ENCODE results near the gene PMPCA.

DNA sequence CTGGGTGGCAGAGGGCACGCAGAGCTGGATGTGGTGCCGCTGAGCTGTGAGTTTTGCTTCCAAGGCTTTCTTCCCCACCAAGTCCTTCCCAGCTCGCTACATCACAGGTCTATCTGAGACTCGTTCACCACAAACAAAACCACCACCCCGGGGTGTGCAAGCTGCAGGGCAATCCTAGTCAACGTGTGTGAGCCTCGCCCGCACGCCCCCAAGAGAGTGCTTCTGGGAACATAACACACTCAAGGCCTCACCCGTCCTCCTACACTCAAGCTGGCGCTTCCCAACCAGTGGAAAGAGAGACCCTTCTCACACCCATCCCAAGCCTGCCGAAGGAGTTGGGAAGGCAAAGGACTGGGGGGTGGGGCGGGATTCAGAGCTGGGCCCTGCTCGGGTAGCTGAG, 21.1 kb upstream of the PMPCA start:
- TF ChIP-seq JUND (IDR thresholded peaks at IDR 0.05), result no peak
- TF ChIP-seq, protein P1, sequence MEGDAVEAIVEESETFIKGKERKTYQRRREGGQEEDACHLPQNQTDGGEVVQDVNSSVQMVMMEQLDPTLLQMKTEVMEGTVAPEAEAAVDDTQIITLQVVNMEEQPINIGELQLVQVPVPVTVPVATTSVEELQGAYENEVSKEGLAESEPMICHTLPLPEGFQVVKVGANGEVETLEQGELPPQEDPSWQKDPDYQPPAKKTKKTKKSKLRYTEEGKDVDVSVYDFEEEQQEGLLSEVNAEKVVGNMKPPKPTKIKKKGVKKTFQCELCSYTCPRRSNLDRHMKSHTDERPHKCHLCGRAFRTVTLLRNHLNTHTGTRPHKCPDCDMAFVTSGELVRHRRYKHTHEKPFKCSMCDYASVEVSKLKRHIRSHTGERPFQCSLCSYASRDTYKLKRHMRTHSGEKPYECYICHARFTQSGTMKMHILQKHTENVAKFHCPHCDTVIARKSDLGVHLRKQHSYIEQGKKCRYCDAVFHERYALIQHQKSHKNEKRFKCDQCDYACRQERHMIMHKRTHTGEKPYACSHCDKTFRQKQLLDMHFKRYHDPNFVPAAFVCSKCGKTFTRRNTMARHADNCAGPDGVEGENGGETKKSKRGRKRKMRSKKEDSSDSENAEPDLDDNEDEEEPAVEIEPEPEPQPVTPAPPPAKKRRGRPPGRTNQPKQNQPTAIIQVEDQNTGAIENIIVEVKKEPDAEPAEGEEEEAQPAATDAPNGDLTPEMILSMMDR (IDR thresholded peaks at IDR 0.05 in 2 of 3, conservative IDR thresholded peaks at IDR 0.05 in 1 of 3; ENCODE audit: borderline replicate concordance in 1 of 3, insufficient read depth in 1 of 3, low read depth in 2 of 3, low read length in 2 of 3), result no peak
- no peak for TF ChIP-seq POLR2AphosphoS5 (IDR thresholded peaks at IDR 0.05; ENCODE audit: low read depth, low read length)
- TF ChIP-seq EZH2 (IDR thresholded peaks at IDR 0.05), result no peak
- TF ChIP-seq, protein P2, sequence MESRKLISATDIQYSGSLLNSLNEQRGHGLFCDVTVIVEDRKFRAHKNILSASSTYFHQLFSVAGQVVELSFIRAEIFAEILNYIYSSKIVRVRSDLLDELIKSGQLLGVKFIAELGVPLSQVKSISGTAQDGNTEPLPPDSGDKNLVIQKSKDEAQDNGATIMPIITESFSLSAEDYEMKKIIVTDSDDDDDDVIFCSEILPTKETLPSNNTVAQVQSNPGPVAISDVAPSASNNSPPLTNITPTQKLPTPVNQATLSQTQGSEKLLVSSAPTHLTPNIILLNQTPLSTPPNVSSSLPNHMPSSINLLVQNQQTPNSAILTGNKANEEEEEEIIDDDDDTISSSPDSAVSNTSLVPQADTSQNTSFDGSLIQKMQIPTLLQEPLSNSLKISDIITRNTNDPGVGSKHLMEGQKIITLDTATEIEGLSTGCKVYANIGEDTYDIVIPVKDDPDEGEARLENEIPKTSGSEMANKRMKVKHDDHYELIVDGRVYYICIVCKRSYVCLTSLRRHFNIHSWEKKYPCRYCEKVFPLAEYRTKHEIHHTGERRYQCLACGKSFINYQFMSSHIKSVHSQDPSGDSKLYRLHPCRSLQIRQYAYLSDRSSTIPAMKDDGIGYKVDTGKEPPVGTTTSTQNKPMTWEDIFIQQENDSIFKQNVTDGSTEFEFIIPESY (IDR thresholded peaks at IDR 0.05; ENCODE audit: extremely low read depth, insufficient replicate concordance, low read length), result no peak
